ENCODE results near the gene KATNIP.

KATNIP gene

GRCh38 chr16:27576729-27577128 is 26.8 kb downstream of the KATNIP start:
- FAIRE-seq, result no peak
- no peak for DNase-seq (ENCODE audit: insufficient read length, low spot score)

DNA sequence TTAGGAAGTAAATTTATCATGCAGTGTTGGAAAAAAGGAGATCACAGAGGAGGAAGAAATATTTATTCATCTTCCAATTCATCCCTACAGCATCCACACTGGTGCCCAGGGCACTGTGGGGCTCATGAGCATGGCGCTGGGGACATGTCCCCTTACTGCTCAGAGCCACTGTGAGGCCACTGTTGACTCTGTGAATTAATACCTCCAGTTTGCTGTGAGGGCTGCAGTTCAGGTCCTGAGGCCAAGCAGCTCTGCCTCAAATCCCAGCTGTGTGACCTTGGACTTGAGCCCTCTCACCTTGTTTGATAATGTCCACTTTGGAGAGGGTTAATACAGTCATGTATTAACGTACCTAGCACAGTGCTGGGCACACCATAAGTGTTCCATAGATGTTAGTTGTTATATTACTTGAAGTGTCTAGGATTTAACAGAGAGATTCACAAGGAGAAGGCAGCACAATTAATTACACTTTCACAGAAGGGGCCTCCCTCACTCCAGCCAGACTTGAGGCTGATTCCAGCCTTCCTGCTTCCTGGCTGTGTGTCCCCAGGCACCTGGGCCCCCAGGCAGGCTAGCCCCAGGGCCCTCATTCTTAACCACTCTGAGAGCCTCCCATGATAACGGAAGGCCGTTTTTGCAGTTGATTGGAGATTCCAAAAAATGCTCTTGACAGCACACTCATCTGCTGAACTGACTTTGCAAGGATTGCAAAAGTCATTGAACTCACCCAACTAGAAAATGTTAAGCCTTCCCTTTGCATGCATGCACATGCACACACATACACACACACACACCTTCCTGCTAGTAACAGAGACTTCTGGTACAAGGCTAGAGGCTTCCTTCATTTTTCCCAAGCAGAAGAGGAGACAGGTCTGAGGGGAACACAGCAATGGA is 29.4 kb downstream of the KATNIP start:
- no peak for DNase-seq (ENCODE audit: insufficient read length, low spot score)
- no peak for FAIRE-seq

DNA sequence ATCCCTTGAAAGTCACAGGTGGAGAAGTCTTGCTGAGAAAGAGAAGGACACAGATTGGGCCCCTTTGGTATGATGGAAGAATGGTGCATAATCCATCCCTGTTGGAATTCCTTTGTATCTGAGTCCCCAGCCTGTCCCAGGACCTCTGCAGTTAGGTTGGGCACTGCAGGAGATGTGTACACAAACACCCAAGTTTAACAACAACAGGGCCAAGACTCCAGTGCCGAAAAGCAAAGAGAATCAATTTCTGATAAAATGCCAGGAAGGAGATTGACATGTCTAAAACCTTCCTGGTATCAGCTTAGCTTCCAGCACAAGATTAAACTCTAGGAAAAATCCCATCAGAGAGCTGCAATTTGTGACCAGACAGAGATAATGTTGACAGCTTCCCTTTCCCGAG is 32.9 kb downstream of the KATNIP start:
- FAIRE-seq, result no peak
- DNase-seq (ENCODE audit: insufficient read length, low spot score), result no peak

- DNase-seq (ENCODE audit: insufficient read length, low spot score) (no peak), FAIRE-seq (no peak)
Measured at GRCh38 chr16:27583634-27584033, 33.7 kb downstream of the KATNIP start.

DNA sequence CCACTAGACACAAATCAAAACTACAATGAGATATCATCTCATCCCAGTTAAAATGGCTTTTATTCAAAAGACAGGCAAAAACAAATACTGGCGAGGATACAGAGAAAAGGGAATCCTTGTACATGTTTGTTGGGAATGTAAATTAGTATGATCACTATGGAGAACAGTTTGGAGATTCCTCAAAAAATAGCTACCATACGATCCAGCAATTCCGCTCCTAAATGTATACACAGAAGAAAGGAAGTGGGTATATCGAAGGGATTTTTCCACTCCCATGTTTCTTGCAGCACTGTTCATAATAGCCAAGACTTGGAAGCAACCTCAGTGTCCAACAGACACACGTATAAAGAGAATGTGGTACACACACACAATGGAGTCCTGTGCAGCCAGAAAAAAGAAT is 35.3 kb downstream of the KATNIP start:
- DNase-seq (ENCODE audit: insufficient read length, low spot score) (no peak), FAIRE-seq (no peak)

DNA sequence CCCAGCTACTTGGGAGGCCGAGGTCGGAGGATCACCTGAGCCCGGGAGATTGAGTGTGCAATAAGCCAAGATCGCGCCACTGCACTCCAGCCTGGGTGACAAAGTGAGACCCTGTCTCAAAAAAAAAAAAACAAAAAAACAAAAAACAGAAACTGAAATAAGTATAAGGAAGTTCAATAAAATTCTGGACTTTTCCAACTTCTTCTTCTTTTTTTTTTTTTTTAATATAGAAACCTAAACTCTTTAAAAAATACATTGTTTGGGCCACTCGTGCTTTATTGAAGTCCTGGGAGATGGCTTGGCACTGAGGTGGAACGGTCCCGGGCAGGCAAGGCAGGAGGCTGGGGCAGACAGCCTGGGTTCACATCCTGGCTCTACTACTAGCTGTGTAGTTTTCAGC is 36.8 kb downstream of the KATNIP start:
- DNase-seq (ENCODE audit: insufficient read length, low spot score) (no peak), FAIRE-seq (no peak)

- no peak for DNase-seq (ENCODE audit: insufficient read length, low spot score)
- FAIRE-seq, result no peak
Measured at GRCh38 chr16:27588057-27588456, 38.1 kb downstream of the KATNIP start.

DNA sequence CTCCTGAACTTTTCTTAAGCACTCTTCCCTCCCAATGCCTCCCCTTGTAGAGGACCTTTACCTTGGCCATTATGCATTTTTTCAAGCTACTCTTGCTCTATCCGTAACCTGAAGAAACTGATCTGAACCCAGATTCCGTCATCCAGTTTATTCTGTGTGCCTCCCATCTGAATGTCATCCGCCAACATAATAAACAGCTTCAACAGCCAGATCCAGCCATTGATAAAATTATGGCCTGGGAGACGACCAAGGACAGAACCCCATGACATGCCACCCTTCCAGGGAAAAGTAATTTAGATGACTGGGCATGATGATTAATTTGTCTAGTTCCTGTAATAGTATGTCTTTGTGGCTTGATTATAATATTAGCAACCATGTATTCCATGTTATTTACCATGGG is 41.9 kb downstream of the KATNIP start:
- DNase-seq (ENCODE audit: insufficient read length, low spot score) (no peak), FAIRE-seq (no peak)

- DNase-seq (ENCODE audit: insufficient read length, low spot score), result no peak
- FAIRE-seq, result no peak
Measured at GRCh38 chr16:27595475-27595874, 45.5 kb downstream of the KATNIP start.

GRCh38 chr16:27595993-27596392 is 46.0 kb downstream of the KATNIP start:
- no peak for FAIRE-seq

GRCh38 chr16:27596411-27596810 is 46.5 kb downstream of the KATNIP start:
- FAIRE-seq (no peak), DNase-seq (ENCODE audit: insufficient read length, low spot score) (no peak)

More at GRCh38 chr16:27595993-27596392, 46.0 kb downstream of the KATNIP start:
- no peak for DNase-seq (ENCODE audit: insufficient read length, low spot score)

GRCh38 chr16:27597361-27597760 is 47.4 kb downstream of the KATNIP start:
- FAIRE-seq (no peak), DNase-seq (ENCODE audit: insufficient read length, low spot score) (no peak)

- FAIRE-seq (peak; percentile 33), DNase-seq (ENCODE audit: insufficient read length, low spot score) (no peak)
Measured at GRCh38 chr16:27598220-27598619, 48.3 kb downstream of the KATNIP start.

DNA sequence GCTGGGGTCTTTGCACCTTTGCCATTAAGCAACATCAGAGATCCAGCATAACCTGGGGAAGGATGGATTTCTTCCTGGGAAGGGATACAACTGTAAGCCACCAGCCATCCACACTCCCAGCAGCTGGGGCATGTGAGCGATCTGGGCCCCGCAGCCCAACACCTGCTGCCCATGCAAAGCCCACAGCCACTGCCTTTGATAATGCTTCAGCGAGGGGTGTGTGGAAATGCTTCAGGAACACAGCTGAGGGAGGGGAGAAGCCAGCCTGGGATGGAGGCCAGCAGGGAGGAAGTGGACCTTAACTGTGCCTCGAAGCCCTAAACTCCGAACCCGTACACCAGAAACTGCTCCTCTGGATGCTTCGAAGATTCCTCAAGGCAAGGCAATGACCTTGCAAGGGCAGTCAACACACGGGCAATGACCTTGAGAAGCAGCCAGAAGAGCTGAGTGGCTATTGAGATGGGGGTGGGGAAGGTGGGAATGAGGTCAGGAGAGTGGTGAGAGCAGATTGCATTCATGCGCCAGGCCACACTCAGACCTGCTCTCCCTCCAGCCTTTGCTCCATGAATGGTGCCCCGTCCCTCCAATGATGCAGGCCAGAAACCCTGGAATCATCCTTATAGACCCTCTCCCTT is 49.1 kb downstream of the KATNIP start:
- no peak for DNase-seq (ENCODE audit: insufficient read length, low spot score)
- no peak for FAIRE-seq

DNA sequence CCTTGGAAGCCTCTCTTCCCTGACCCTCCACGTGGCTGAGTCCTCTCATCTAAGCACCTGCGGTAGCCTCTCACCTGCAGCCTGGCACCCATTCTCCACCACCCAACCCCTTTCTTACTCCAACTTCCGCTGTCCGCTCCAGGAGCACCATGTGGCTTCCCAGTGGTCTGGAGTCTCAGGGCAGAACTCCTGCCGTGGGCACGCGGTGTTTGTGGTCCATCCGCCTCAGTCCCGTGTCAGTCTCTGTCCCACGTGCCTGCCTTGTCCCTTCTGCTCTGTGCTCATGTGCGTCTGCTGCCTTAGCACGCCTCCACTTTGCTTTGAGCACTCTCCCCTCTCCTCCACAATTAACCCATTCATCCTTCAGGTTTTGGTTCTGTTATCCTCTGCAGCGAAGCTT is 49.7 kb downstream of the KATNIP start:
- FAIRE-seq, result no peak
- no peak for DNase-seq (ENCODE audit: insufficient read length, low spot score)

Measured in GM19239 (cell line).